NT2/D1 (cell line): ENCODE data around the gene CCDC186.

Experiments
- SUZ12 ChIP-seq: IDR thresholded peaks from 2 replicates; pipeline ENCODE4 v1.6.1; 2011; ENCODE audit not compliant: insufficient read length, insufficient read depth; ENCODE audit errors: extremely low read depth
- YY1 ChIP-seq: IDR thresholded peaks from 2 replicates; pipeline ENCODE4 v1.6.1; 2011; ENCODE audit not compliant: insufficient read length, insufficient read depth

DNA sequence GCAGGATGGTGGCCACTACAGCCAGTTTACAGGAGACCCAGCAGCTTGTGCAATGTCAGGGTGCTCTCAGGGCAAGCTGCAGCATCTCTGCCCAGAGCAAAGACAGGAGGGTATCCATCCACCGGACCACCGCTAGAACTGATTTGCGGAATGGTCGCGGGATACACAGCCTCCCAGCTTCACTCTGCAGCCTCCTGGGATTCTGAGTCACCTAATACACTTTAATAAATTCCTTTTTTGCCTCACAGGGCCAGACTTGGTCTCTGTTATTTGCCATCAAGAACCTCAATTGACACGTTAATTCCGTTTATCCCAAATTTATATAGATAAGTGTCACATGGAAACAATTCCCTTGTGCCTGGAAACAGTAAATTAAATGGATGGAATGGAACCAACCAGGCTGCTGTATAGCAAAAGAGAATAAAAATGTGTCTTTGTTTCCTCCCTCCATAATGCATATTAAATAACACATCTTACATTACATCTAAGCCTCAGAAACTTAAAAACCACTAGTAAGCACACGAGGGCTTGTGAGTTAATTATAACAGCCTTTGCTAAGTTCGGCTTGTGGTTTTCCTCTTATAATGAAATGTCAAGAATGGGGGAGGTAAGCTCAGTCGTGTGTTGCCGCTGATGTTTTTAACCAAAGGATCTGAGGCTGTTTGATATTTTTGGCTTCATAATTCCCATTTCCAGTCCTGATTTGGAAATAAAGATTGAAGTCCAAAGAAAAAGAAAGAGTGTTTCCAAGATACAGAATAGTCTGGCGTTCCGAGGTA lies 78.3 kb downstream of the CCDC186 start:
- TF ChIP-seq YY1 (no peak), SUZ12 (no peak)
